Measurements from ENCODE around the gene HNRNPAB.

The HNRNPAB gene

GRCh38 chr5:178234750-178235587 lies 30.6 kb downstream of the HNRNPAB start:
- TF ChIP-seq CTCF (IDR thresholded peaks at IDR 0.05; ENCODE audit: control insufficient read depth, extremely low read depth, insufficient read depth): peak; percentile 61
- H3K4me3 ChIP-seq (ENCODE audit: low read depth, low read length): no peak overlapping the region
- DNase-seq (ENCODE audit: low read depth): no peak

- no peak for DNase-seq (ENCODE audit: low read depth)
- no peak for TF ChIP-seq CTCF (IDR thresholded peaks at IDR 0.05; ENCODE audit: control insufficient read depth, extremely low read depth, insufficient read depth)
- H3K4me3 ChIP-seq (ENCODE audit: low read depth, low read length): no peak overlapping the region
Measured at GRCh38 chr5:178235588-178235974, 31.2 kb downstream of the HNRNPAB start.

- TF ChIP-seq CTCF (IDR thresholded peaks at IDR 0.05; ENCODE audit: control insufficient read depth, extremely low read depth, insufficient read depth): no peak
- no peak overlapping the region for H3K4me3 ChIP-seq (ENCODE audit: low read depth, low read length)
- no peak for DNase-seq (ENCODE audit: low read depth)
Measured at GRCh38 chr5:178236126-178236525, 31.8 kb downstream of the HNRNPAB start.

- peak; percentile 83 for DNase-seq (ENCODE audit: low read depth)
- TF ChIP-seq CTCF (IDR thresholded peaks at IDR 0.05; ENCODE audit: control insufficient read depth, extremely low read depth, insufficient read depth): no peak
- H3K4me3 ChIP-seq (ENCODE audit: low read depth, low read length): no peak overlapping the region
Measured at GRCh38 chr5:178236679-178237078, 32.3 kb downstream of the HNRNPAB start.

GRCh38 chr5:178237431-178238312 lies 33.3 kb downstream of the HNRNPAB start:
- no peak overlapping the region for H3K4me3 ChIP-seq (ENCODE audit: low read depth, low read length)
- no peak for DNase-seq (ENCODE audit: low read depth)
- TF ChIP-seq CTCF (IDR thresholded peaks at IDR 0.05; ENCODE audit: control insufficient read depth, extremely low read depth, insufficient read depth): no peak

- H3K4me3 ChIP-seq (ENCODE audit: low read depth, low read length): no peak overlapping the region
- DNase-seq (ENCODE audit: low read depth): no peak
- TF ChIP-seq CTCF (IDR thresholded peaks at IDR 0.05; ENCODE audit: control insufficient read depth, extremely low read depth, insufficient read depth): no peak
Measured at GRCh38 chr5:178238313-178238635, 33.9 kb downstream of the HNRNPAB start.

Measured in LNCaP clone FGC (cell line).